ENCODE measurements around the gene RFX2.

RFX2 gene

DNA sequence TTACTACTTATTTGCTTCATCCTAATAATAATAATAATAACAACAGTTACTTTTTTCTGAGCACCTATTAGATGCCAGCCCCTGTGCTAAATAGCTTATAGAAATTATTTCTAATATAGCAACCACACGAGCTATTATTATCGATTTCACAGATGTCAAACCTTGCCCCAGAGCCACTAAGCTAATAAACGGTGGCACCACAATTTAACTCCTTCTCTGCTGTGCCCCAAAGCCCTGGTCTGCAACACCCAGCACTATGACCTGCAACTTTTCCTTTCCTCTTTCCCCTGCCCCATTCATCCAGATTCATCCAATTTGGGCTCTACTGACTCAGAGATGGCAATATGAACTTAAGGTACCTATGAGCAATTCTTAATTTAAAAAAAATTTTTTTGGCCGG, 6.4 kb downstream of the RFX2 start:
- DNase-seq (ENCODE audit: low read depth, low spot score): no peak

- no peak for DNase-seq (ENCODE audit: low read depth, low spot score)
Observed at GRCh38 chr19:6103217-6103644, 7.1 kb downstream of the RFX2 start.

DNA sequence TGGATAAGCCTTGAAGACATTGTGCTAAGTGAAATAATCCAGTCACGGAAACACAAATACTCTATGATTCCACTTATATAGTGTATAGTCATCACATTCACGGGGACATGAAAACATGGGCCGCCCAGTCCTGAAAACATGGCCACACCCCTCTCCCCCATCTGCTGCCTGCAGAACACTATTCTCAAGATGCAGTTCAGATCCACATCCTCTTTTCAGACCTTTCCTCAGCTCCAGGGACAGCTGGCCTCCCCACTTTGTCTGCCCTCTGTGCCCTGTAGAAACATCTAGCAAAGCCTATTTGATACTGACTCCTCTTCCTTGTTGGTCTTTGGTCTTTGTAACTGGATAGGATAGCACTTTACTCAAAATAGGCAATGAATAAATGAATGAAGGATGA, 8.3 kb downstream of the RFX2 start:
- no peak for DNase-seq (ENCODE audit: low read depth, low spot score)

DNA sequence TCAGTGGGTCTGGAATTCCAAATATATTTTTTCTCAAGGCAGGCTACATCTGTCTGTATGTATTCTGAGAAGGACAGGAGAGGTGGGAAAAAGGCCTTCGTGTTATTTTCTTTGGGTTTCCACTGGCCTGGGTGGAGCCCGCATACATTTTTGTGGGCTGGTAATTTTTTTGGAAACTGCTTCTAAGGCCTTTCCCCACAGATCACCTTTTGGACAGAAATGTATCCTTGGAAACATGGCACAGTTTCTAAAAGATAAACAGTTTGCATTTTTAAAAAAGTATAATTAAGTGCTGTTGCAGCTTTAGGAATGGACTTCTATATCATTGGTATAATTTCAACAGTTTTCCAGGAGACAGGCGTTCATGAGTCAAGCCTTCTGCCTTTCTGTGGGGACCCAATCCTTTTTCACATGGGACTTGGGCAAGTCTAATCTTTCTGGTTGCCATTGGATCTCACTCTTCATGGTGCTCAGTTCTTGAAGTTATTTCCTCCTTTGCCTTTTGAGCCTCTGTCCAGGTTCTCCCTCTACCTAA, 8.9 kb downstream of the RFX2 start:
- DNase-seq (ENCODE audit: low read depth, low spot score): no peak

GRCh38 chr19:6100284-6100915, 9.9 kb downstream of the RFX2 start:
- no peak for DNase-seq (ENCODE audit: low read depth, low spot score)

DNA sequence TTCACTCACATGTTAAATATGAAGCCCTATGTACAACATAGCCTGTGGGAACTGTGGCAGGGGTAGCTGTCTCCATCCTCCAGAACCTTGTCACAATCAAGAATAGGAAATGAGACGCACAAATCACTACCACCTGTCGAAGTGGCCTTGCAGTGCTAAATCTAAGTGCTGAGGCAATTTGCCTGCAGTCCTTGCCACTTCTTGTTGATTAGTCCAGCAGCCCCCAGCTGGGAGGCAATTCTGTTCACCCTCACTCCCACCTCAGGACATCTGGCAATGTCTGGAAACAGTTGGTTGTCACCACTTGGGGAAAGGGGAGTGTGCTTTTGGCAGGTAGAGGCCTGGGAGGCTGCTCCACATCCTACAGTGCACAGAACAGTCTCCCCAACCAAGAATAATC, 10.7 kb downstream of the RFX2 start:
- no peak for DNase-seq (ENCODE audit: low read depth, low spot score)

DNA sequence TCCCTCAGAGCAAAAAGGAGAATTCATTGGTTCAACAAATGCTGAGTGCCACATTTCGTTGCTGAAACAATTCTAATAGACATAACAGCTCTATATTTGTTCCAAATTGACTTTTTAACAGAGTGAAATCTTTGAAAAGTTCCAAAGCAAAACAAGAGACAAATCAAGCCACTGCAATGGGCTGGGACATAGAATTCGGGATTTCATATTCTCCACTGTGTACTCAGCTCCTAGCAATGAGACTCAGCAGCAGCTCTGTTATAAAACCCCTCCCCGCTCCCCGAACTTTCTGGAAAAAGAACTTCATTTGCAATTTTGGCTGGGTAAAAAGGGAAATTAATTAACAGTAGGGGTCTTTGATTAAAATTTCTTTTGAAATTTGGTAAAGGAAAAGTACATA, 11.3 kb downstream of the RFX2 start:
- no peak for DNase-seq (ENCODE audit: low read depth, low spot score)

GRCh38 chr19:6098574-6098973, 11.7 kb downstream of the RFX2 start:
- DNase-seq (ENCODE audit: low read depth, low spot score): no peak

DNA sequence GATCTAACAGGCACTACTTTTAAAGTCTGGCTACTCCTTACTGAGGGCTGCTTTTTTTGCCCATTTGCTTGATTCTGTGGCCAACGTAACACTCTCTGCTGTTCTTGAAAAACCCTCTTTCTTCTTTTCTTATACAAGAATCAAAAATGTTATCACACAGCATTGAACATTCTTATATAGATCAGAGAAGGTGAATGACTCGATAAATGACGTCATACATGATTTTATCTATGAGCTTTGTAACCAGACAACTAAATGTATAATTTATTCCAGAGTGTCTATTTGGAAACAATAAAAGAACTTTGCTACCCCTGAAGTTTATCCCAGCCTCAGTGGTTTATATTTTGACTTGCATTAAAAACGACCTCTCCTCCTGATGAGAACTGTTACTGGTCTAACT, 12.4 kb downstream of the RFX2 start:
- DNase-seq (ENCODE audit: low read depth, low spot score): no peak

DNA sequence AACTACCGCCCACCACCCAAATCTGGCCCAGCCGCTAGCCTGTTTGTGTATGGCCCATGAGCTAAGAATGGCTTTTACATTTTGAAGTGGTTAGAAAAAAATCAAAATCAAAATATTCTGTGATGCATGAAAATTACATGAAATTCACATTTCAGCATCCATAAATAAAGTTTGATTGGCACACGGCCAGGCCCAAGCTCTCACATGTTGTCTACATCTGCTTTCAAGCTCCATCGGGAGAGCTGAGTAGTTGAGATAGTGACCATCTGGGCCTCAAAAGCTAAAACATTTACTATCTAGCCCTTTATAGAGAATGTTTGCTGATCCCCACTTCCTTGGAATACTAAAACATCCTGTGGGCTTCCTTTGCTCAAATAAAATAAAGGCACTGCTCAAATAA, 14.5 kb downstream of the RFX2 start:
- DNase-seq (ENCODE audit: low read depth, low spot score): no peak

- DNase-seq (ENCODE audit: low read depth, low spot score): no peak
Observed at GRCh38 chr19:6092329-6093286, 17.7 kb downstream of the RFX2 start.

- no peak for DNase-seq (ENCODE audit: low read depth, low spot score)
Observed at GRCh38 chr19:6091771-6092291, 18.5 kb downstream of the RFX2 start.

- no peak for DNase-seq (ENCODE audit: low read depth, low spot score)
Observed at GRCh38 chr19:6090634-6091033, 19.7 kb downstream of the RFX2 start.

- DNase-seq (ENCODE audit: low read depth, low spot score): no peak
Observed at GRCh38 chr19:6088602-6089049, 21.7 kb downstream of the RFX2 start.

- DNase-seq (ENCODE audit: low read depth, low spot score): no peak
Observed at GRCh38 chr19:6087074-6087571, 23.2 kb downstream of the RFX2 start.

DNA sequence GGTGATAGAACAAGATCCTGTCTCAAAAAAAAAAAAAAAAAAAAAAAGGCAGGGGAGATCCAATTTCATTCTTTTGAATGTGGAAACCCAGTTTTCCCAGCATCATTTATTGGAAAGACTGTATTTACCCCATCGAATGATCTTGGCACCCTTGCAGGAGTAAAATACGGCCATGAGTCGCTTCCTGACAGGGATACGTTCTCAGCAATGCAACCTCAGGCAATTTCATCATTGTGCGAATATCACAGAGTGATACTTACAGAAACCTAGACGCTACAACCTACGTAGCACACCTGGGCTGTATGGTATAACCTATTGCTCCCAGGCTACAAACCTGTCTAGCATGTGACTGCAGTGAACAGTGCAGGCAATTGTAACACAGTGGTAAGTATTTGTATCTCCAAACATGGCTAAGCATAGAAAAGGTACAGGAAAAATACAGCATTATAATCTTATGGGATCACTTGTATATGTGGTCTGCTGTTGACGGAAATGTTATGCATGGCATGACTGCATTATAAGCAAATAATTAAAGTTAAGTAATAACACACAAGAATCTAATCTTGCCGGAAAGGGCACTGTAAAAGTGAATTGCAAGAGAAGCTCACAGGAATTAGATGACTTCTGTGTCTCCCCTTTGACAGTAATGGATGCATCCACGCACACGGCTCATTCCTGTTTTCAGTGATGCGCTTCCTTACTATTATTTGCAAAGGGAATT, 24.1 kb downstream of the RFX2 start:
- no peak for DNase-seq (ENCODE audit: low read depth, low spot score)

DNA sequence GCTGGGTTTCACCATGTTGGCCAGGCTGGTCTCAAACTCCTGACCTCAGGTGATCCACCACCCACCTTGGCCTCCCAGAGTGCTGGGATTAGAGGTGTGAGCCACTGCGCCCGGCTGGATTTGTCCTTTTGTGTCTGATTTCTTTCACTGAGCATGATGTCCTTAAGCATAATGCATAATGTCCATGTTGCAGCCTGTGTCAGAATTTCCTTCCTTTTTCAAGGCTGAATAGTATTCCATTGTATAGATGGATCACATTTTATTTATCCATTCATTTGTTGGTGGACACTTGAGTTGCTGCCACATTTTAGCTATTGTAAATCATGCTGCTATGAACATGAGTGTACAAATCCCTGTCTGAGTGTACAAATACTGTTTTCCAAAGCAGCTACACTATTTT, 25.5 kb downstream of the RFX2 start:
- DNase-seq (ENCODE audit: low read depth, low spot score): no peak

DNA sequence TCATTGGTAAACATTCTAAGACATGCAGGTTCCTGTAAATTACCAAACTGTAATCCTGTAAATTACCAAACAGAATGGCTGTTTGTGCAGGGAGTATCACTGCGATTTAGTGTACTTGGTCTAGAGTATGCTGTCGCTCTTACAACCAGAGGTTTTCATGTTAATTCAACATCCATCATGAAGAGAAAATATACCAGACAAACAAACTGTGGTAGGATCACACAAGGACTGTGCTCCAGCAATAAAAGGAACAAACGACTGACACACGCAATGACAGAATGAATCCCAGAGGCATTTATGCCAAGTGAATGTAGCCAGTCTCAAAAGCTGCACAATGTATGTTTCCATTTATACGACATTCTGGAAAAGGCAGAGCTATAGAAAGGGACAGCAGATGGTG, 31.2 kb downstream of the RFX2 start:
- no peak for DNase-seq (ENCODE audit: low read depth, low spot score)

DNA sequence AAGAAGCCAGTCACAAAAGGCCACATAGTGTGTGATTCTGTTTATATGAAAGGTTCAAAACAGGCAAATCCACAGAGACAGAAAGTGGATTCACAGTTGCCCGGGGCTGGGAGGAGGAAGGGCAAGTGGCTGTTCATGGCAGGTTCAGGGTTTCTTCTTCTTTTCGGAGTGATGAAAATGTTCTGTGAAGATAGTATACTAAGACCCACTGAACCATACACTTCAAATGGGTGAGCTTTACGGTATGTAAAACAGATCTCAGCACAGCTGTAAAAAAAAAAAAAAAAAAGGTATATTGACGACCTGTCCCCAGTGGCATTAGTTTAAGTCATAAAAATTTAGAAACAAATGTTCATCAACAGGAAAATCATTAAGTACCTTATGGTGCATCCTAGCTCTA, 32.2 kb downstream of the RFX2 start:
- DNase-seq (ENCODE audit: low read depth, low spot score): no peak

GRCh38 chr19:6076675-6077463, 33.4 kb downstream of the RFX2 start:
- DNase-seq (ENCODE audit: low read depth, low spot score): no peak

- DNase-seq (ENCODE audit: low read depth, low spot score): no peak
Observed at GRCh38 chr19:6076291-6076665, 34.0 kb downstream of the RFX2 start.

All from iPS DF 19.7 (cell line).